T-helper 1 cell treated with Interleukin-12 subunit alpha and Interleukin-12 subunit beta and Interleukin-4 antibody, amounts not matched to agents 30 μg/mL and 1 μg/mL, for 36 hours (primary cell): Measurements from ENCODE around the gene ASXL1.

Experiments
- H3K27ac Mint-ChIP-seq: one replicate; pipeline ENCODE4 v1.8.0; 2021; ENCODE audit warnings: mild to moderate bottlenecking, mixed read lengths
- H3K27me3 Mint-ChIP-seq: one replicate; pipeline ENCODE4 v1.8.0; 2021; ENCODE audit warnings: low read depth, mixed read lengths
- H3K36me3 Mint-ChIP-seq: one replicate; pipeline ENCODE4 v1.8.0; 2021; ENCODE audit warnings: low read depth, mixed read lengths
- H3K4me1 Mint-ChIP-seq: one replicate; pipeline ENCODE4 v1.8.0; 2021; ENCODE audit warnings: low read depth, mixed read lengths
- H3K4me3 Mint-ChIP-seq: one replicate; pipeline ENCODE4 v1.8.0; 2021; ENCODE audit warnings: mild to moderate bottlenecking, moderate library complexity, mixed read lengths
- H3K9me3 Mint-ChIP-seq: one replicate; pipeline ENCODE4 v1.8.0; 2021; ENCODE audit warnings: mixed read lengths

The ASXL1 gene

DNA sequence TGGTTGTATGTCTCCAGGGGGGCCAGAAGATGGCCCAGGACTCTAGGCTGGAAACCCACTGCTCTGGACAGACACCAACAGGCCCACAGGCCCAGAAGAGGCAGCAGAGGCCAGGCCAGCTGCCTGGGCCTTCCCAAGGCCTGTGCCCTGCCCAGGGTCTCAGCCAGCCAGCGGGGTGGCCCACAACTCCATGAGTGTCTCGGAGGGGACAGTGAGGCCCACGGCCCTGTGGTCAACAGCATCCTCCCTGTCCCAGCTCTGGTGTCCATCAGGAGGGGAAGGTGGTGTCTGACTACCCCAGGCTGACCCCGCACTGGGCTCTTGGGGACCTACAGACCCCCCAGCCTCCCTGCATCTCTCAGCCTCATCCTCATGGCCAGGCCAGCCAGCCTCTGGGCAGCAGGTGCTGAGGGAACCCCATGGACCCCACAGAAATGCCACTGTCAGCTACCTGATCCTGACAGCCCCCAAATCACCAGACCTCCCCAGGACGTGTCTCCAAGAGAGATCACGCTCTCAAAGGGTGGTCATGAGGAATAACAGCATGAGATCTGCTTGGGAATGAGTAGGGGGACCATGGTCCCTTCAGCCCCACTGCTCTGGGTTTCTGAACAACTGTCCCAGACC, 114.6 kb downstream of the ASXL1 start:
- no peak overlapping the region for H3K4me3 Mint-ChIP-seq
- H3K9me3 Mint-ChIP-seq, result no peaks in the 10 kb centered on the region
- no peaks in the 10 kb centered on the region for H3K4me1 Mint-ChIP-seq
- no peaks in the 10 kb centered on the region for H3K27me3 Mint-ChIP-seq
- H3K27ac Mint-ChIP-seq, result no peak overlapping the region
- no peaks in the 10 kb centered on the region for H3K36me3 Mint-ChIP-seq

DNA sequence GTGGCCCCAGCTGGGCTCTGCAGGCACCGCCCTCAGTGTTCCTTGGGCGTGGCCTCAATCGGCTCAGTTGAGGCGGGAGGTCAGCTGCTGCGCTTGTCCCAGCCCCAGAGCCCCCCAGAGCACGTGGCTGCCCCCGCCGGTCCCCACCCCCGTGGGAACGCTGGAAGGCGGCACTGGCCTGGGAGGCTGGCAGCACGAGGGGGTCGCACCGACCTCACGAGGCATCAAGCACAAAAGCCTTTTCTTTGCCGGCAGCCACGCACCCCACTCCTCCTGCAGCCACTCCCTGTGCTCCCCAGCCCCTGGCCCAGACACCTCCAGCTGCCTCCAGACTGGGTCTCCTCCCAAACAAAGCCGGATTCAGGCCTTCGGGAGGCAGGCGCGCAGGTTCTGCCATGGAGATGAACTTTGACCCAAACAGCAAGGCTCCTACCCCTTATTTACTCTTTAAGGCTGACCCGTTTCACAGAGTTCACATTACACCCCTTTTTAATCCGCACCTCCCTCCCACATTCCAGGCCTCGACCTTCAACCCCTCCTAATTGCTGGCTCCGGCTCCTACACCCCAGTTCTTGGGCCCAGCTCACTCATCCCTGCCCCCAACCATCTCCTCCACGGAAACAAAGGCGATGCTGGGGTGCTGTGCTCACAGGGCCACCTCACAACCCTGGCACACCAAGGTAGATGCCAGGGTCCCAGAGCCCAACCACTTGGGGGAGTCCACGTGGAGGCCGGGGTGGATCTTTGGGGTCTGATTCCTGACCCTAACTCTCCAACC, 115.3 kb downstream of the ASXL1 start:
- Mint-ChIP-seq H3K27ac (no peak overlapping the region), H3K4me3 (no peak overlapping the region), H3K9me3 (no peaks in the 10 kb centered on the region), H3K4me1 (peaks cover 2% of the 10 kb centered on the region), H3K27me3 (no peaks in the 10 kb centered on the region), H3K36me3 (no peaks in the 10 kb centered on the region)

DNA sequence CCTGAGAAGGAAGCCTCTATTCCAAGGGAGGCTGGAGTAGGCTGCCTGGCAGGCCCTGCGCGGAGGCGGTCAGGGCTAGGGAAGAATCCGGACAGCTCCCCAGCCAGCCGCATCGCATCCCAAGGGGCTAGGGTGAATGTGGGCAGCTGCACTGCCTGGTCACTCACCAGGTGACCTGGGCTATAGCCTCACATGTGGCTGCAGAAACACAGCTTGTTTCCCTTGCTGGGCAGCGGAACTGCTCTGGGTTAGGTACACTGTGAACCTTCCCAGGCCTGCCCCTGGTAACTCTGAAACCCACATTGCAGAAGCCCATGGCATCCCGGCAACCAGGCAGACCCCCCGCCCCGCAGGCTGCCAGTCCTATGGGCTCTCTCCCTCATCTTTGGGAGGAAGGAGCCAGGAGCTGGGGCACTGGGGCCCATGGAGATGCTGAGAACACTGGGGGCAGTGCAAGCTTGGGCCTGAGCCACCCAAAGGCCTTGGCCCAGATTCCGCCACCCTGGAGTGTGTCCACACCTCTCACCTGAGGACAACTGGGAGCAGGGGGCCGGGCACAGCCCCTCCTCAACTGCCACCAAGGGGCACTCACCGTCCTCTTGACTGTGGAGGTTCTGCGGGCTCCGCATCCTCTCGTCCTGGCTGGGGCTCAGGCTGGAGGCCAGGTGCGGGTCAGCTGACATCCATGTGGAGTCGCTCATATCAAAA, 116.0 kb downstream of the ASXL1 start:
- Mint-ChIP-seq H3K27ac (no peak overlapping the region), H3K4me3 (no peak overlapping the region), H3K27me3 (no peaks in the 10 kb centered on the region), H3K36me3 (no peaks in the 10 kb centered on the region), H3K4me1 (peaks cover 2% of the 10 kb centered on the region), H3K9me3 (no peaks in the 10 kb centered on the region)

DNA sequence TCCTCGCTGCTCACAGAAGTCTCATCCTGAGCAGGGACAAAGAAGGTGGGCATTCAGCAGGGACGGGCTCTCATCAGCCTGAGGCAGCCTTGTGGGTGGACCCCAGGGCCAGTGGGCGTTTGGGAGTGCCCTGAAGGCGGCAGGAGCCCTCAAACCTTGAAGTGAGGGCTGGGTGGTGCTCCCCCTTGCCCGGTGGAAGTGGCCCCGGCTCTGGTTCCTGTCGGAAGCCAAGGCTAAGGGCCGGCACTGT, 116.5 kb downstream of the ASXL1 start:
- no peaks in the 10 kb centered on the region for H3K9me3 Mint-ChIP-seq
- H3K4me3 Mint-ChIP-seq, result no peak overlapping the region
- peaks cover 2% of the 10 kb centered on the region for H3K4me1 Mint-ChIP-seq
- no peaks in the 10 kb centered on the region for H3K36me3 Mint-ChIP-seq
- H3K27me3 Mint-ChIP-seq, result no peaks in the 10 kb centered on the region
- H3K27ac Mint-ChIP-seq, result no peak overlapping the region

DNA sequence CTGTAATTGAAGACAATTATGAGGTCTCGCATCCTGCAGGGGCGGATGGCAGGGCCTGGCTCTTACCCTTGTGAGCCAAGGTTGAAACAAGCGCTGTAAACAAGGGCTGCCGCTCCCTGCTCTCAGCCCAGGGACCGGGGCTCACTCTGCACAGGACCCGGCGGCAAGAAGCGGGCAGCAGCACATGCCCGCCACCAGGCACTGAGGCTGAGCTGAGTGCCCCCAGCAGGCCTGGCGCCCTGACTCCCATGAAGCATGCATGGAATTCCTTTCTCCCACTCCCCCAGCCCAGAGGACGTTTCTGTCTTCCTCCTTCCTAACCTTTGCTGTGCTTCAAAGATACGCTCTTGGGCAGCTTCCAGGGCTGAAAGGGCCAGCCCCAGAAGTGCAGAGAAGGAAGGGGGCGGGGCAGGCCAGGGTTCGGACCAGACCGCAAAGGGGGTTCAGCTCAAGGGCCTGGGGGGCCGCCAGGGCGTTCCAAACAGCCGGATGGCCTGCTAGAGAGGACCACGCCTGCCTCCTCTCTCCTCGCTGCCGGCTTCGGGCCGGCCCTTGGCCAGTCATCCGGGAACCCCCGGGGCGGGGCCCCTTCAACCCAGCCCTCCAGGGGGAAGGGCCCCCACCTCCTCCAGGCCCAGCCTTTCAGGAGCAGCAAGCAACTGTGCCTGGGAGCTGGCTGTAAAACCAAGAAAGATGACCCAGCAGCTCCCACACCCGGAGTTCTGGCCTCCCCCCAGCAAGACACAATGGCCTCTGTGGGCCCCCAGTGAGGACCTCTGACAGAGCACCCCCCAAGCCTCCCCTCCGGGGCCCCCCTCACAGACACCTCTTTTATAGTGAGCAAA, 117.1 kb downstream of the ASXL1 start:
- Mint-ChIP-seq H3K27ac (no peak overlapping the region), H3K9me3 (no peaks in the 10 kb centered on the region), H3K4me3 (no peak overlapping the region), H3K36me3 (no peaks in the 10 kb centered on the region), H3K27me3 (no peaks in the 10 kb centered on the region), H3K4me1 (peaks cover 2% of the 10 kb centered on the region)

DNA sequence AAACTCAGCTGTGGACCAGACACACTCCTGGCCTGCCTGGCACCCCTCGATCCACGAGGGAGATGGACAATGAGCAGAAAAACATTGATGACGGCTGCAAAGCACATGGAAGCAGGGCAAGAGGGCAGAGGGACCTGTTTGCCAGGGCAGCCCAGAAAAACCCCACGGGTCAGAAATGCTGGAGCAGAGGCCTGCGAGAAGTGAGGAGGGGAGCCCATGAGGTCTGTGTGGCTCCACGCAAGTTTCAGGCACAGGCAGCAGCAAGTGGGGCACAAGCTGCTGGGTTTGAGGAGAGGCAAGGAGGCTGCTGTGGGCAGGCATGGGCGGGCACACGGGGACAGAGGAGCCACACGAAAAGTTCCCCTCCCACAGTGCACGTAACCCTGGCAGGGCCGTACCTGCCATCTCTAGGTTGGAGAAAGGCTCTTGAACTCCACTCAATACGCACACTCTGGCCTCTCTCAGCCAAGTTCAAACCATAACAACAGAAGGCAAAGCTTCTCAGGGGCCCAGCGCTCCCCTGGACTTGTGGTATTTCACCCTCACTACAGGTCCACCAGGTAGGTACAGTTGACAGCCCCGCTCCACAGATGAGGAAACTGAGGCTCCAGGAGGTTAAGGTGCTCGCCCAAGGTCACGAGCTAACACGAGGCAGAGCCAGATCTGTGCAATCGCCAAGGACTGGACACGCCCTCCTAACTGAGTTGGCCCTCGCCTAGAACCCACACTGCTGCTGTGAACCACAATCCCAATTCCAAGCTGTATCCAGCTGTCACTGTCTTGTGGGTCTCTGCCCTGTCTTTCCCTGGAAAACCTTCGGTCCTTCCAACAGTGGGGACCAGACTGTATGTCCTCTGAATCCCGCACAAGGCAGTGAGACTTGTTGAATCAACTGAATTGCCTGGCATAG, 118.8 kb downstream of the ASXL1 start:
- H3K27ac Mint-ChIP-seq, result no peak overlapping the region
- H3K27me3 Mint-ChIP-seq, result no peaks in the 10 kb centered on the region
- H3K4me1 Mint-ChIP-seq, result peaks cover 5% of the 10 kb centered on the region
- H3K9me3 Mint-ChIP-seq, result no peaks in the 10 kb centered on the region
- H3K36me3 Mint-ChIP-seq, result no peaks in the 10 kb centered on the region
- no peak overlapping the region for H3K4me3 Mint-ChIP-seq

DNA sequence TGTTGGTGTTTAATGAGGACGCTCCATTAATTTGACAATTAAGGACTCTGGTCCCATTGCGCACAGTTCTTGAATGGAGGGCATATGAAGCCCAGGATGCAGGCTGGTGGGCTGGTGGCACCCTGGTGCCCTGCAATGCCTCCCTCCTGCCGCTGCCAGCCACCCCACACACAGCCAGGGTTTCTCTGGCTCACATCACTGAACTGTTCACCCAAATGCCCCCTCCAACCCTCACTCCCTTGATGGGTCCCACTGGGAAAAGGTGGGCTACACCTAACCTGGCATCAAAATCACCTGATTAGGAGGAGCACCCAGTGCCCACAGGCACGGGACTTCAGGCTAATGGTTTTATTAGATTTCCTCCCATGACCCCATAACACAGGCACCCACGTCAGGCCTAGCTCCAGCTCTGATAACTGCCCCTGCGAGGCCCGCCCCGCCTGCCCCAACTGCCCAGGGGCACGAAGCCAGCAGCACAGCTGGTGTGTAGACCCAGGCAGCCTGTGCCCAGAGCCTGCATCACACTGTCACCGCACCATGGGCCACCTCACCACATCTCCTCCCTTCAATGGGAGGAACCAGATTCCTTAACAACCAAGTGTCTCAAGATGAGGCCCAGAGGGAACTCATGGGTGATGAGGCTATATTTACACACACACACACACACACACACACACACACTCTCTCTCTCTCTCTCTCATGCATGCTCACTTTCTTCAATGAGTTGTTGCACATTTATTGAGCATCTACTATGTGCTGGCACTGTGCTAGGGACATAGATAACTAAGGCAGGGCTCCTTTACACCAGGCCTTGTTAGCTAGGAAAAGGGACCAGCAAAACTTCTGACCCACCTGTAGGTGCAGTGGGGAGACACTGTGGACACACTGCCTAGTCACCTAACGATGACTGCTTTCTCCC, 119.7 kb downstream of the ASXL1 start:
- Mint-ChIP-seq H3K4me3 (no peak overlapping the region), H3K36me3 (no peaks in the 10 kb centered on the region), H3K9me3 (no peaks in the 10 kb centered on the region), H3K27ac (no peak overlapping the region), H3K27me3 (no peaks in the 10 kb centered on the region), H3K4me1 (peaks cover 5% of the 10 kb centered on the region)

DNA sequence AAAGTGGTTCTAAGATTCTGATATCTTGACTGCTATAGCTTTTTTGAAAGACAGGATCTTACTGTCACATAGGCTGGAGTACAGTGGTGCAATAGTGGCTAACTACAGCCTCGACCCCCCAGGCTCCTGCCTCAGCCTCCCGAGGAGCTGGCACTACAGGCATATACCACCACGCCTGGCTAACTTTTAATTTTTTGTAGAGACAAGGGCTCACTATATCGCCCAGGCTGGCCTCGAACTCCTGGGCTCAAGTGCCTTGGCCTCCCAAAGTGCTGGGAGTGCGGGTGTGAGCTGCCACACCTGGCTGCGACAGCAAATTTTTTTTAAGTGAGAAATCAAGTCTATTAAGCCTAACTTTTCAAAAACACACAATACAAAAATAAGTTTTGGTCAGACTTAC, 120.4 kb downstream of the ASXL1 start:
- Mint-ChIP-seq H3K27ac (no peak overlapping the region), H3K4me3 (no peak overlapping the region), H3K27me3 (no peaks in the 10 kb centered on the region), H3K9me3 (no peaks in the 10 kb centered on the region), H3K4me1 (peaks cover 5% of the 10 kb centered on the region), H3K36me3 (no peaks in the 10 kb centered on the region)

DNA sequence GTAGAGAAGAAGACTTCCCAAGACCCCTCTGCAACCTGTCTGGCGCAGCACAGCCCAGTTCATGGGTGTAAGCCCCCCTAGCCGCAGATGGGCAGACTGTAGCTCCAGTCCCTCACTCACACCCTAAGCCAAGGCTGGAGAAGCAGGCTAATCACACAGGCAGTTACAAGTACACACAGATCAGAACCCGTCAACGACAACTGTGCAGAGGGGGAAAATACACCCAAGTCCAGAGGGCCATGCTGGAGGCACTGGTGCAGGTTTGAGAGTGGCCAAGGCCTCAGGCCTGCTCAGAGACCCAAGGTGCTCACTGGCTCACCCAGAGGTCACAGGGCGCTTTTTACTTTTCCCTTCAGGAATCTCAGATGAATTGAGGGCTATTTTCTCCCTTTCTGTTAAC, 120.9 kb downstream of the ASXL1 start:
- H3K4me3 Mint-ChIP-seq, result no peak overlapping the region
- H3K4me1 Mint-ChIP-seq, result peaks cover 5% of the 10 kb centered on the region
- no peaks in the 10 kb centered on the region for H3K27me3 Mint-ChIP-seq
- no peaks in the 10 kb centered on the region for H3K9me3 Mint-ChIP-seq
- no peaks in the 10 kb centered on the region for H3K36me3 Mint-ChIP-seq
- no peak overlapping the region for H3K27ac Mint-ChIP-seq

DNA sequence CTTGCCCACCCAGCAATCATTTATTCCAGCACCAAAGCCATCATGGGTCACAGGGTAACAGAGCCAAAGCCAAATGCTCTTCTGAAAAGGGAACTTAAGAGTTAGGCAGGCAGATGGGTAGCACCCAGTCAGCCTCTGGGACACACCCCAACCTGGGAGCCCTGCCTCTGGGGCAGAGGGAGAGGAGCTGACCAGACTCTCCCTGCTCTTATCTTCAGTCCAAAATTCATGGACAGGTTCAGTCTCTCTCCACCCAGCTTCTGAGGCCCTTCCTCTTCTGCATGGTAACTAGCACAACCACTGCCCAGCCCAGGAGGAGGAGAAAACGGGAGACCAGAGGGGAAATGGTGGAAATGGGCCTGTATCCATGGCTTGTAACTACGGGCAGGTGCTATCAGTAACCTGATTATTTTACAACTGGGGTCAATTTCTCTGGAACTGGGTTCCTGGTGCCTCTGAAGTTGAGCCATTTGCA, 121.6 kb downstream of the ASXL1 start:
- H3K4me3 Mint-ChIP-seq, result no peak overlapping the region
- H3K9me3 Mint-ChIP-seq, result no peaks in the 10 kb centered on the region
- no peaks in the 10 kb centered on the region for H3K36me3 Mint-ChIP-seq
- no peak overlapping the region for H3K27ac Mint-ChIP-seq
- peaks cover 5% of the 10 kb centered on the region for H3K4me1 Mint-ChIP-seq
- H3K27me3 Mint-ChIP-seq, result no peaks in the 10 kb centered on the region

DNA sequence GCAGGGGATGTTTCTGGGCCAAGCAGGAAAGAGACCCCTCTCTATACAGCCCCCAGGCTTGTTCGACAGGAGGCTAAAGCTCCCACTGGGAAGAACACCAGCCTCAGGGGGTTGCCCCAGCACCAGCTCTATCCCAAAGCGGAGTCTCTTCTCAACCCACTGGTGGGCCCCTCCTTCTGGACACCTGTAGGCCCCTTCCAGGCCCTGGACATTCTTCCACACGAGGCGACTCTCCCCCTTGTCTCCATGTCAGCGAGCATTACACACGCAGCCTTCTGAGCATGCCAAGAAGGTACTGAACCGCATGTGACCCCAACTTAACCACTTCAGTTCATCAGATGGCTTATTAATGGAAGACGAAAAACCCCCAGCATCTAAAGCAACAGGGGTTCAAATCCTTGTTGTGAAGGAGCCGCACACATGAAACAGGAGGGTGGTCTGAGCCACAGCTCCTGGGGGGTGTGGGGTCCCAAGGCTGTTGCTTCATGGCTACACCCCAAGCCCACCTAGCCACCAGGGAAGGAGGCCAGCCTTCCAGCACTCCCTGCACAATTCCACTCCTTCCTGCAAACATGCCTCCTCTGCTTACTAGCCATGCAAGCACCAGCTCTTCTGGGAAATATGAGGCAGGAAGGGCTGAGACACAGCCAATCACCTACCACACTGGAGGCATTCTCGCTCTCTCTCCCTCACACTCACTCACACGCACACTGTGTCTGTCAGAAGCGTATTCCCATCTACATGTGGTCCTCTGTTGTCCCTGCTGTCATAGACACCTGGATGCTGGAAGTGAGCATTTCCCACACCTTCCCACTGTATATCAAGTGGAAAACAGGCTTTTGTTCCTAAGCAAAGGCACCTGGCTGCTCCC, 122.5 kb downstream of the ASXL1 start:
- Mint-ChIP-seq H3K27me3 (no peaks in the 10 kb centered on the region), H3K4me3 (no peak overlapping the region), H3K4me1 (peaks cover 12% of the 10 kb centered on the region), H3K9me3 (no peaks in the 10 kb centered on the region), H3K27ac (no peak overlapping the region), H3K36me3 (peaks cover 4% of the 10 kb centered on the region)

DNA sequence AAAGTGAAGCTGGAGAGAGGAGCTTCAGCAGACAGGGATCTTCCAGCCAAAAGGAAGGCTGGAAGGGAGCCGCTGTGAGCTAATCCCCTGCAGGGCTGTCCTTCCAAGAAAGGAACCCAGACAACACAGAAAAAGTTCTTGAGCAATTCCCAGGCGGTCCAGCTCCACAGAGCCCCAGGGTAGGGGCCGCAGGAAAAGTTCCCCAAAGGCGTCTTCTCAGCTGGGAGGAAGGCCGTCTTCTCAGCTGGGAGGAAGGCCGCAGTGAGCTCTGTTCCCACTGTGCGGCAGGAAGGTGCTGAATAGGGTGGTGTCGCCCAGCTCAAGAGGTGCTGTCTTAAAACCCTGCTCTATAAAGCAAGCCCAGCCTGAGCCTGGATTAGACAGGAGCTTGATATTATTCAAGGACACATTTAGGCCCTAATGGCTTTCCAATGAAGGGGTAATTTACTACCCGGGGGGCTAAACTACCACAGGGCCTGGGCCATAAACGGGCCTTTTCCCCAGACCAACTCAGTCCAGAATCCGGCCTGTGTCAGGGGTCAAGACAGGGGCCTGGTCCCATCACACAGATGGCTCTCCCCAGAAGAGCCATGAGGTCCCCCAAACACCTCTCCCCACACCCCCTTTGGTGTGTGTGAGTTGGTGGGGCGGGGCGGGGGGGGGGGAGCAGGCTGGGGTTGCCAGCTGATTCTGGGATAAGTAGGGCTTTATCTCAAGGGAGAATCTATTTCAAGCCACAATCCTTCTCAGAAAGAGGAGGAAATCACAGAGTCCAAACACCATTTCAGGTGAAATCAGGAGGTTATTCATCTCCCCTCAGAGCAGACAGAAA, 123.4 kb downstream of the ASXL1 start:
- Mint-ChIP-seq H3K9me3 (no peaks in the 10 kb centered on the region), H3K4me1 (peaks cover 14% of the 10 kb centered on the region), H3K27ac (no peak overlapping the region), H3K4me3 (peak overlapping the region; percentile 42), H3K36me3 (peaks cover 6% of the 10 kb centered on the region), H3K27me3 (no peaks in the 10 kb centered on the region)
